GM13977 (cell line): ENCODE measurements around the gene ZEB1.

Experiments
- DNase-seq: peaks from one replicate; pipeline ENCODE4 v3.0.0; 2012; ENCODE audit warnings: low spot score
- in situ Hi-C: fragments of 300-500 bp; cut with MboI; formaldehyde crosslinking; loops from one replicate; pipeline ENCODE4 v1.12.0; 2022; ENCODE audit warnings: low sequenced_read_pairs, low pct_unique_long_range_greater_than_20kb, mixed read lengths, inconsistent platforms; ENCODE audit not compliant: unreplicated experiment
- TF ChIP-seq, protein P1 (sequence below): IDR thresholded peaks from 2 replicates; pipeline ENCODE4 v1.5.1; 2012; ENCODE audit warnings: mild to moderate bottlenecking, control low read depth; ENCODE audit not compliant: insufficient read depth; ENCODE audit errors: extremely low read depth, missing control alignments

Gene ZEB1

DNA sequence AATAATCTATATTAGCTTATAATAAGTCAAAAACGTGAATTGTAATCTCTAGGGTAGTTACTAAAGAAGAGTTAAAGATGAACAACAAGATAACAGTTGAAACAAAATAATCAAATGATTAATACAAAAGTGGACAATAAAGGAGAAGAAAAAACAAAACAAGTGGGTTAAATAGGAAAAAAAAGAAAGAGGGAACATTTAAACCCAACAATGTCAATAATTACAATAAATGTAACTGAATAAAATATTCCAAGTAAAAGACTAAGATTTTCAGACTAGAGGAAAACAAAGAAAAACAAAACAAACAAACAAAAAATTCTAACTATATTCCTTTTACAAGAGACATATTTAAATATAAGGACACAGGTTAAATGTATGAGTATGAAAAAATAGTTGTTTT, 38.0 kb upstream of the ZEB1 start:
- TF ChIP-seq, protein P1, sequence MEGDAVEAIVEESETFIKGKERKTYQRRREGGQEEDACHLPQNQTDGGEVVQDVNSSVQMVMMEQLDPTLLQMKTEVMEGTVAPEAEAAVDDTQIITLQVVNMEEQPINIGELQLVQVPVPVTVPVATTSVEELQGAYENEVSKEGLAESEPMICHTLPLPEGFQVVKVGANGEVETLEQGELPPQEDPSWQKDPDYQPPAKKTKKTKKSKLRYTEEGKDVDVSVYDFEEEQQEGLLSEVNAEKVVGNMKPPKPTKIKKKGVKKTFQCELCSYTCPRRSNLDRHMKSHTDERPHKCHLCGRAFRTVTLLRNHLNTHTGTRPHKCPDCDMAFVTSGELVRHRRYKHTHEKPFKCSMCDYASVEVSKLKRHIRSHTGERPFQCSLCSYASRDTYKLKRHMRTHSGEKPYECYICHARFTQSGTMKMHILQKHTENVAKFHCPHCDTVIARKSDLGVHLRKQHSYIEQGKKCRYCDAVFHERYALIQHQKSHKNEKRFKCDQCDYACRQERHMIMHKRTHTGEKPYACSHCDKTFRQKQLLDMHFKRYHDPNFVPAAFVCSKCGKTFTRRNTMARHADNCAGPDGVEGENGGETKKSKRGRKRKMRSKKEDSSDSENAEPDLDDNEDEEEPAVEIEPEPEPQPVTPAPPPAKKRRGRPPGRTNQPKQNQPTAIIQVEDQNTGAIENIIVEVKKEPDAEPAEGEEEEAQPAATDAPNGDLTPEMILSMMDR, result no peak

DNA sequence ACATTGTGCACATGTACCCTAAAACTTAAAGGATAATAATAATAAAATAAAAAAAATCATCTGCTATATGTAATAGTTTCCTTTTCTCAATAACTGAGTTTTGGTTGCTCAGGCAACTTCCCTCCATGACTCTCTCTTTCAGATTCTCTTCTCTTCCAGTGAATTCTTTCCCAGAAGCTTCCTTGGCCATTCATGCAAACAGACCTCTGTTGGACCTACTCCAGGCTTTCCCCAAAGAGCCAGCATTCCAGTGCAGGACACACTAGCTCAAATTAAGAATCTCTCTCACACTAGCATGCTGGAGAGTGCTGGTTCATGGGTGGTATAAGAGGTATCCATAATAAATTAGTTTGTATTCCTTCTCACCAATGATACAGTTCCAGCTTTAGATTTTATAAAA, 31.0 kb upstream of the ZEB1 start:
- in situ Hi-C loops, result no loop called here
- no peak for DNase-seq
- TF ChIP-seq, protein P1, result no peak

More for the DNA sequence above, 38.0 kb upstream of the ZEB1 start:
- no peak for DNase-seq
- in situ Hi-C loops, result no loop called here

DNA sequence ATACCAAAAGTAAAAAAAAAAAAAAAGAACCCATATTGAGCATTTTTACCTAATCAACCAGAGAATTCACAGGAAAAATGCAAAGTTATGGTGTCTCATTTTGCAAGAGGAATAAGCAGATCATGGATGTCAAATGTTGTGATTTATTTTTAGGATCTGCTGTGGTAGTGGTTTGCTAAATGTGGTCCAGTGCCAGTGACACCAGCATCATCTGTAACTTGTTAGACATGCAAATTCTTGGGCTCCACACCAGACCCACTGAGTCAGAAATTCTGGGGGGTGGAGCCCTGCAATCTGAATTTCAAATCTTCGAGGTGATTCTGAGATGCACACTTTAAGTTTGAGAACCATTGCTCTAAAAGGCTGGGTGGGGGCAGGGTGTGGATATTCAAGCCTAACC, 30.1 kb upstream of the ZEB1 start:
- in situ Hi-C loops, result no loop called here
- DNase-seq, result no peak
- TF ChIP-seq, protein P1, result no peak

DNA sequence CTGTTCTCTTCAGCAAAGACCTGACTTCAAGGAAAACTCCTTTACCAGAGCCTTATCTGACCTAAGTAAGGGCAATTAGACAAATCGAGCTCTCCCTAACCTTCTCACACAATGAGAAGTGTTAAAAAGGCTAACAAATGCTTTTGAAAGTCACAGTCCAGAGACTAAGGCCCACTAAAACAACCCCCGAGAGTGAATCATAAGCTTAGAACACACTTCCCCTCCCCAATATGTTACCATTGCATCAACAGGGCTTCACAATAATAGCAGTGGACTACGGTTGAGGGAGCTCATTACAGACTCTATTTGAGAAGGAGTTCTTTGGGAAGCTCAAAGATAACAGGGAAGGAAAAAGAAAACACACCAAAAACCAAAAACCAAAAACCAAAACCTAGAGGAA, 28.6 kb upstream of the ZEB1 start:
- TF ChIP-seq, protein P1, result no peak
- in situ Hi-C loops, result no loop called here
- DNase-seq, result no peak

DNA sequence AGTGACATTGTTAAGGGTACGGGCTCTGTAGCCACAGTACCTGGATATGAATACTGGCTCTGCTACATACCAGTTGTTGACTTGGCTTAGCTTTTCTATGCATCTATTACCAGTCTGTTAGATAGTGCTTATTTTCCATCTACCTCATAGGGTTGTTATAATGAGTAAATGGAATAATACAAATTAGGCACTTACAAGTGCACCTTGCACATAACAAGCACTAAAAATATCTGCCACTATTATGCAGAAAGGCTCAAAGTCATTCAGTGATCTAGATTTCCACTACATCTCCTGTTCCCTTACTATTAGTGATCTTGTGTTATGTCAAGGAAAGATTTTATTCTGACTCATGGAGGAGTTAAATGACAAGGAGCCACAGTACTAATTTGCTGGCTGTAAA, 27.9 kb upstream of the ZEB1 start:
- TF ChIP-seq, protein P1, result no peak
- in situ Hi-C loops, result no loop called here
- no peak for DNase-seq

DNA sequence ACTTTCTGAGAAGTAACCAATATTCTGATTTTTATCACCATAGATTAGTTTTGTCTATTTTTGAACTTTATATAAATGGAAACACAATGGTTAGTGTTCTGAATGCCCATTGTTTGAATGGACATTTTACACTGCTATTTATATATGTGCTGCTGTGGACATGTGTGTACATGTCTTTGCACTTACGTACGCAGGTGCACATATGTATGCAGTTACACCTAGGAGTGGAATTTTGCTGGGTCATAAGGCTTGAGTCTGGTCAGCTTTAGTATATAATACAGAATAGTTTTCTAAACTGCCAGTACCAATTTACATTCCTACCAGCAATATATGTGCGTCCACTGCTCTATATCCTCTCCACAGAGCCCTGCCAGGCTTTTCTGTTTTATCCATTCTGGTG, 24.5 kb upstream of the ZEB1 start:
- DNase-seq, result no peak
- in situ Hi-C loops, result no loop called here
- TF ChIP-seq, protein P1, result no peak

DNA sequence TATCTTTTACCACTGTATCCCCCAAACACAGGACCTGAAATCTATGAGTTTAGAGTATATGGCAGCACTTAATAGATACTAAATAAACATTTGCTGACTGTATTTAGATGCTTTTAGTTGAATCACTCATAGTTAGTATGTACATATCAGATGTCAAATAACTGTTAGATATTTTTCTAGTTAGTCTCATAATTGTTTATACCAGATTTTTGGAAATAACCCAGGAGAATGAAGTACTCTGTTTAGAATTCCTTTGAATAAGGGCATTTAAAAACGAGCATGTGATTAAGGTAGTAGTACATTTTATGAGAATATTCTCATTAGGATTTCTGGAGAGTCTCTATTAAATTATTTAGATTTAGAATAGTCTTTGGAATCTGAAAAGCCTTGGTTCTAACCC, 22.3 kb upstream of the ZEB1 start:
- DNase-seq, result no peak
- in situ Hi-C loops, result no loop called here
- TF ChIP-seq, protein P1, result no peak
